IPS-NIHi7 (cell line): ENCODE measurements around the gene DHX40.
"Not testable (repeated sequence)": the region's sequence is repeated elsewhere in the genome, so short reads cannot be mapped to it uniquely, and the experiment has no call there.

Experiments used
- DNase-seq: peaks from one replicate; pipeline ENCODE4 v3.0.0; 2012; ENCODE audit warnings: mixed read lengths; ENCODE audit errors: extremely low spot score

The DHX40 gene

DNA sequence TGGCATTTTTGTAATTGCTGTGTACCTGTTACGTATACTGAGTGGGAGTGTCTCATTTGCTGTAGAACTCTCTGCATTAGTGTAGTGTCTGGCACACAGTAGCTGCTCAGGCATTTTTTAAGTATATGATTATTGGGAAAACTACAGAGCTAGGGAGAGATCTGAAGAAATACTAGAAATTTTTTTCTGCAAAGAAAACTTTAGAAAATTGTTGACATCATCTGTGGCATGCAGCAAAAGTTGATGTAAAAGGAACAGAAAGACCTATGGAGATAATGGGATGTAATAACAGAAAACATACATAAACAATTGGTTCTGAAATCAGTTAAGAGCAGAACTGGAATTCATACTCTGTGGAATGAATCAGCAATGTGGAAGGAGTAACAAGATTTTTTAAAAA is 65.9 kb downstream of the DHX40 start:
- DNase-seq, result no peak

DNA sequence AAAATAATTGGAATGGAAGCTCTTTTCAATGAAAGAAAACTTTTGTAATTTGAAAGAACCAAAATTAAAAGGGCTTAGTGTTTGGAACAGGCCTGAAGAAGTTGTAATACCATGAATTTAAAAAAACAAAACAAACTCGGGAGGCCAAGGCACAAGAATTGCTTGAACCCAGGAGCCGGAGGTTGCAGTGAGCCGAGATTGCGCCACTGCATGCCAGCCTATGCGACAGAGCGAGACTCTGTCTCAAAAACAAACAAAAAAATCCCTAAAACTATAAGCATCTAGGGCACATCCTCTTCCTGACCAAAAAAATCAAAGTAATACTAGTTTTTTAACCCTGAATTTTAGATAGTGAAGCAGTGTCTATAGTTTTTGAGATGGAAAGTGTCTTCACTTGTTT is 67.0 kb downstream of the DHX40 start:
- no peak for DNase-seq

GRCh38 chr17:59633658-59634359 is 68.4 kb downstream of the DHX40 start:
- no peak for DNase-seq

GRCh38 chr17:59634632-59635541 is 69.5 kb downstream of the DHX40 start:
- no peak for DNase-seq

DNA sequence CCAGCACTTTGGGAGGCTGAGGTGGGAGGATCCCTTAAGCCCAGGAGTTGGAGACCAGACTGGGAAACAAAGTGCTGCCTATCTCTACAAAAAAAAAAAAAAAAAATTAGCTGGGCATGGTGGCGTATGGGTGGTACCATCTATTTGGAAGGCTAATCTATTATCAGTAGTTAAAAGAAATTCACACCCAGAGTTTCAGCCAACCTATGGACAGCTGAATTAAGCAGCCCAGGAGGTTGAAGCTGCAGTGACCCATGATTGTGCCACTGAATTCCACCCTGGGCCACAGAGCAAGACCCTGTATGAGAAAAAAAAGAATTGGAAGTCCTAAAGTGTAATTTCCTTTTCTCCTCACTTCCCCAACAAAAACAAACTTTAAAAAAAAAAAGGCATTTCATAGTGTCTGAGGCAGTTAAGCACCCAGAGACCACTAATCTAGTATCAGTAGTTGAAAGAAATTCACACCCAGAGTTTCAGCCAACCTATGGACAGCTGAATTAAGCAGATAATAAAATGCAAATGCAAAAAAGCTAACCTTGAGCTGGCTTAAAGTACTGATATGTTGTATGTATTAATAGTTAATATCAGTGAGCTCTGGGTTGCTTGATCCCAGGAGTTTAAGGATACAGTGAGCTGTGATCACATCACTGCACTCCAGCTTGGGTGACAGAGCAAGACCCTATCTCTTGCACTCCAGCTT is 72.4 kb downstream of the DHX40 start:
- no peak for DNase-seq

GRCh38 chr17:59638553-59638952 is 73.1 kb downstream of the DHX40 start:
- DNase-seq, result no peak

DNA sequence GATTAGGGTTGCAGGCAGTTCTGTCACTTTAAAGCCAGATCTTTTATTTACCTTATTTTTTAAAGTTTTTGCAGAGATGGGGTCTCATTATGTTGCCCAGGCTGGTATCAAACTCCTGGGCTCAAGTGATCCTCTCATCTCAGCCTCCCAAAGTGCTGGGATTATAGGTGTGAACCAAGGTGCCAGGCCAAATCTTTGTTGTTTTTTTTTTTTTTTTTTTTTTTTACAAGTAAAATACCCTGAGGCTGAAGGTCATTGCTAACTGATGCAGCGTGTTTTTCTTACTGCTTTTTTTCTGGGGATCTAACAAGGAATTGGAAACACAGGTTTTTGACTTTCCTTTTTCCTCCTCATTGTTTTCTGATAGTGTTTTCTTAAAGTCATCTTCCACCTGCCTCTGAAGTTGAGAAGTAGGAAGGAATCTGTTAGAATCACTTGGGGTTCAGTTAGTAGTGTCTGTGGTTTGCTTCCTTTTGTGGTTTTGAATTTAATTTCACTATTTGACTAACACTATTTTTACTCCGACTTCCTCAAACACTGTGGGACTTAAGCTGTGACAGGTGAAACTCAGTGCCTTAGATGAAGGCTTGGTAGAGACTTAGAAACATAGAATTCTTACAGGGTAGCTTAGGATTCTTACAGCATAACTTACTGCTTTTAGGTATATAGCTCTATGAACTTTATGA is 76.5 kb downstream of the DHX40 start:
- DNase-seq, result no peak

- DNase-seq, result no peak
These were observed 77.2 kb downstream of the DHX40 start for GRCh38 chr17:59642565-59642964.

- no peak for DNase-seq
These were observed 78.0 kb downstream of the DHX40 start for GRCh38 chr17:59643159-59644140.

DNA sequence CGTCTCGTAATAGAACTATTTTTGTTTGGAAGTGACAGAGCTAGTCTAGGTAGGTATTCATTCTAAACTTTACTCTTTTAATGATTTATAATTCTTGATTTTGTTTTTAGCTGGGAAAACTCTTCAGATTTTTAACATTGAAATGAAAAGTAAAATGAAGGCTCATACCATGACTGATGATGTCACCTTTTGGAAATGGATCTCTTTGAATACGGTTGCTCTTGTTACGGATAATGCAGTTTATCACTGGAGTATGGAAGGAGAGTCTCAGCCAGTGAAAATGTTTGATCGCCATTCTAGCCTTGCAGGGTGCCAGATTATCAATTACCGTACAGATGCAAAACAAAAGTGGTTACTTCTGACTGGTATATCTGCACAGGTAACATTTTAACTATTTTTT is 81.9 kb downstream of the DHX40 start:
- no peak for DNase-seq

- DNase-seq, result no peak
These were observed 84.5 kb downstream of the DHX40 start for GRCh38 chr17:59649886-59650285.

- no peak for DNase-seq
These were observed 85.2 kb downstream of the DHX40 start for GRCh38 chr17:59650642-59651041.

DNA sequence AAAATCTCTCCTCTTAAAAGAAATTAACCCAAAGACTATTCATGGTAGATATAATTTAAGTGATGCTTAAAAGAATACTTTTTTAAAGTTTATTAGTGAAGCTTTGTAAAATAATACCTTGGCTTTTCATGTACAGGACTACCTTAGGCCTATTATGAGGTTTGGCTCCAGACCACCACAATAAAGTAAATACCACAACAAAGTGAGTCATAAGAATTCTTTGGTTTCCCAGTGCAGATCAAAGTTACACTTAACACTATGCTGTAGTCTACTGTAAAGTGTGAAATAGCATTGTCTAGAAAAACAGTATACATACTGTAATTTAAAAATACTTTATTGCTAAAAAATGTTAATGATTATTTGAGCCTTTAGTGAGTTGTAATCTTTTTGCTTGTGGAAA is 85.9 kb downstream of the DHX40 start:
- DNase-seq, result no peak

DNA sequence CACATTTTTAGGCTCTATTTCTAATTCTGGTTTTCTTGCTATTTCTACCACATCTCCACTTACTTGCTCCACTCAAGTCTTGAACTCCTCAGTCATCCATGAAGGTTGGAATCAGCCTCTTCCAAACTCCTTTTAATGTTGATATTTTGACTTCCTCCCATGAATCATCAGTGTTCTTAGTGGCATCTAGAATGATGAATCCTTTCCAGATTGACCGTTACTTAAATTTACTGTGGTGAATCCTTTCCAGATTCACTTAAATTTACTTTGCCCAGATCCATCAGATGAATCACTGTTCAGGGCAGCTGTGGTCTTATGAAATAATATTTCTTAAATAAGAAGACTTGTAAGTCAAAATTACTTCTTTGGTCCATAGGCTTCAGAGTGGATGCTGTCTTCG is 86.7 kb downstream of the DHX40 start:
- DNase-seq, result no peak

GRCh38 chr17:59656624-59657023 is 91.2 kb downstream of the DHX40 start:
- DNase-seq, result not testable (repeated sequence)
